ENCODE results near the gene STOM.

The STOM gene

DNA sequence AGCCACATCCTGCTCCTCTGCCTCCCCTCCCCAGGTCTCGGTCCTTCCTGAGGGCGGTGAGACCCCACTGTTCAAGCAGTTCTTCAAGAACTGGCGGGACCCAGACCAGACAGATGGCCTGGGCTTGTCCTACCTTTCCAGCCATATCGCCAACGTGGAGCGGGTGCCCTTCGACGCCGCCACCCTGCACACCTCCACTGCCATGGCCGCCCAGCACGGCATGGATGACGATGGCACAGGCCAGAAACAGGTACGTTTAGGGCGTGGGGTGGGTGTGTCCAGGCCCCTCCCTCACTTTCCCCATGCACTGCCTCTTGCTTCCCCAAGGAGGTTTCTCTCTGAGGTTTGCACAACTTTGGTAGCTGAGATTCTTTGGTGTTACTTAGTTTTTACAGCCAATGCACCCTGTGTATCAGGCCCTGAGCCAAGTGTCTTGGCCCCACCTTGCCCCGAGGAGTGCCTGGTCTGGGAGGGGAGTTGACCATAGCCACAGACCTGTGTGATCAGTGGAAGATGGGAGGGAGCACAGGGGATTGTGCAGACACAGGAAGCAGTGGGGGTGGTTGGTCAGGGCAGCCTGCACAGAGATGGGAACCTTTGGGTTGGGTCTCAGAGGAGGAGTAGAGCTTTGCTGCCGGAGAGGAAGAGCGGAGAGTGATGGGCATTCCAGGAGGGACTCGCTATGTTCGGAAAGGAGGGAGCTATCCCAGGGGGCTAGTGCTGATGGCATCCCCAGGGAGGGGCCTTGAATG is 51.2 kb downstream of the STOM start:
- no peak for DNase-seq

DNA sequence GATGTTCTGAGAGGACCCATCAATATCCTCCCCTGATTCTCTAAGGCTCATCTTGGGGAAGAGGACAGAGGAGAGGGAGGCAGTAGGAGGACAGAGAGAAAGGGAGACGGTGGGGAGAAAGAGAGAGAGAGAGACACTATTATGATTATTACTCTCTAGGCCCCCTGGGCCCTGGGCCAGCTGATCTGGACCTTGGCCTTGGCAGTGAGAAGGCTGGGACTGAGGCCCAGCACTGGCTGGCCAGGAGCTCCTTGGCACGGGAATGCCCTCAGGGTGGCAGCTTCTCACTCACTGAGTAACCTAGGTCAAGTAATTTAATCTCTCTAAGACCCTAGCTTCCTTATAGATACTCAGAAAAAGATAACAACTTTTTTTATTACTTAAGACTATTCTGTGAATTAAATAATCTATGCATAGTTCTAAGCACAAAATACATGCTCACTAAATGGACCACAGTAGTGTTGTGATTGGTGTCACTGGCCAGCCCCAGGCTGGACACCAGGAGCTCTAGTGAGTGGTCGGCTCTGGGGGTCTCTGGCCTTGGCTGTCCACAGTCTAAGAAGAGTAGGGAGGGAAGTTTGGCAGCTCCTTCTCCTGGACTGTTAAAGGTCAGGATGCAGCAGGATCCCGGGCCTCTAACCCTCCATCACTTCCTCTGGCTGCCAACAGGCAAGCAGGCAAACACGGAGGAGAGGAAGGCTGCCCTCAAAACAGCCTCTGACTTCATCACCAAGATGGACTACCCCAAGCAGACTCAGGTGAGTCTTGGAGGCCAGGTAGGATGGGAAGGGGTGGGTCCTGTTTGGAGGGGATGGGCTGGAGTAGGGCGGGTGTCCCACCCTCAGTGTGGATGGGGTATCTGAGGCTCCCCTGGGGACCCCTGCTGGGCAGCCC is 52.1 kb downstream of the STOM start:
- DNase-seq: no peak

DNA sequence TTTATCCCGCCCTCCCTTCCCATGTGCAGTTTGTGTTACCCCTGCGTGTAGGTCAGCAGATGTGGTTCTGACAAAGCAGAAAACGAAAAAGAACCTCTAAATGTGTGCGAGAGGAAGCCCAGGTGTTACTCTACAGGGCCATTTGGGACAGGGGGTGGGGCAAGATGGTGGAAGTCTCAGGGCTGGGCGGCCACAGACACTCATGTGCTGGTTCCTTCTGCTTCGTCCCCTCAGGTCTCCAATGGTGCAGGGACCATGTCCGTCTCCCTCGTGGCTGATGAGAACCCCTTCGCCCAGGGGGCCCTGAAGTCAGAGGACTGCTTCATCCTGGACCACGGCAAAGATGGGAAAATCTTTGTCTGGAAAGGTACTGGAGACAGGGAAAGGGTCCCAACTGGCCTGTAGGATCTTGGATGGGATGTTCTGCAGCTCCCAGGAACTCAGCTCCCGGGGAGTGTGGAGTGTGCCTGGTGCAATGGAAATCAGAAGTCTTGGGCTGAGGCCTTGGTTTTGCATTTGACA is 53.1 kb downstream of the STOM start:
- no peak for DNase-seq

DNA sequence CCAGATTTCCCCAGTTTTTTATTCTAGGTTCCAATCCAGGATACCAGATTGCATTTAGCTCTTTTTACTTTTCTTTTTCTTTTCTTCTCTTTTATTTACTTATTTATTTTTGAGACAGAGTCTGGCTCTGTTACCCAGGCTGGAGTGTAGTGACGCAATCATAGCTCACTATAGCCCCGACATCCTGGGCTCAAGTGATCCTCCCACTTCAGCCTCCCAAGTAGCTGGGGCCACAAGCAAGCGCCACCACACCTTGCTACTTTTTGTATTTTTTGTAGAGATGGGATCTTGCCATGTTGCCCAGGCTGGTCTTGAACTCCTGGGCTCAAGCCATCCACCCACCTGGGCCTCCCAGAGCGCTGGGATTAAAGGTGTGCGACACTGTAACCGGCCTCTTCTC is 53.7 kb downstream of the STOM start:
- no peak for DNase-seq

DNA sequence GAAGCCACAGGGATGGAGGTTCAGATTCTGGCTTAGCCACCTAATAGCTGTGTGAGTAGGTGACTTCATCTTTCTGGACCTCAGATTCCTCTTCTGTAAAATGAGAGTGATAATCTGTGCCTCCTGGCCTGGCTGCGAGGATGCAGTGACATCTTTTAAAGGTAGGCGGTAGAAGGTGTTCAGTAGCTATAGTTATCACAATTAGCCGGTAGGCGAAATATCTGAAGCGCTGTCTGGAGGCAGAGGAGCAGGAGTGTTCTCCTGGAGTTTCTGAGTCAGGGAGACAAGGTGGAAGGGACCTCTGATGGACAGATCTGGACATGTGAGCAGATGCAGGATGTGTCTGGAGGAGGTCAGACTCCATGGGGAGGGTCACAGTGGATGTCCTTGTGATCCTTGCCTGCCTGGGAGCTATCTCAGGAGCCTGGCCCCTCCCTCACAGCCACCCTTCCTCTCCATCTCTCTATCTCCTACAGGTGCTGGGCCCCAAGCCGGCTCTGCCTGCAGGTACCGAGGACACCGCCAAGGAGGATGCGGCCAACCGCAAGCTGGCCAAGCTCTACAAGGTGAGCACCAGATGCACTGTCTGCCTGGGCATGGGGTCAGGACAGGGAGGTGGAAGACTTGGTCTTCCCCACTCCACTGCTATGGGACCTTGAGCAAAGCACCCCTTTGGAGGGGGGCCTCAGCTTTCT is 56.4 kb downstream of the STOM start:
- DNase-seq: no peak

DNA sequence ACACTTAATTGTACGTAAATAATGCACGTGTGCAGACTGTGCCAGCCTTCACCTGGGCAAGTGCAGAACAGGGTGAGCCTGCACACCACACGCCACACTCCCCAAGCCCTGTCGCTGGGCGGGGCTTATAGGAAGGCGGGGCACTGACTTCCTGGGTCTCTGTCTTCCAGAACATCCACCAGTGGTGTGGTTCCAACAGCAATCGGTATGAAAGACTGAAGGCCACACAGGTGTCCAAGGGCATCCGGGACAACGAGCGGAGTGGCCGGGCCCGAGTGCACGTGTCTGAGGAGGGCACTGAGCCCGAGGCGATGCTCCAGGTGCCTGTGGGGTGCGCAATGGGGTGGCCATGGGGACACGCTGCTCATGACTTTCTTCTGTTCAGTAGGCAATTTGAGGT is 57.9 kb downstream of the STOM start:
- no peak for DNase-seq

DNA sequence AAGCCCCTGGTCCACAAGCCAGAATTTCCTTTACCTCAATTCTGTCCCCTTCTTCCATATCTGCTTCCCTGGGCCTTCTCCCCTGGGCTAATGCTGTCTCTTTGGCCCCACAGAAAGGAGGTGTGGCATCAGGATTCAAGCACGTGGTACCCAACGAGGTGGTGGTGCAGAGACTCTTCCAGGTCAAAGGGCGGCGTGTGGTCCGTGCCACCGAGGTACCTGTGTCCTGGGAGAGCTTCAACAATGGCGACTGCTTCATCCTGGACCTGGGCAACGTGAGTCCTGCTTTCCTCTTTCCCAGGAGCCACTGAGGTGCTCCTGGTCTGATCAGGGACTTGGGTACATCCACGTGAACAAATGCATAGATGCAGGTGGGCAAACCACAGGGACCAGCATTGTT is 59.5 kb downstream of the STOM start:
- no peak for DNase-seq

DNA sequence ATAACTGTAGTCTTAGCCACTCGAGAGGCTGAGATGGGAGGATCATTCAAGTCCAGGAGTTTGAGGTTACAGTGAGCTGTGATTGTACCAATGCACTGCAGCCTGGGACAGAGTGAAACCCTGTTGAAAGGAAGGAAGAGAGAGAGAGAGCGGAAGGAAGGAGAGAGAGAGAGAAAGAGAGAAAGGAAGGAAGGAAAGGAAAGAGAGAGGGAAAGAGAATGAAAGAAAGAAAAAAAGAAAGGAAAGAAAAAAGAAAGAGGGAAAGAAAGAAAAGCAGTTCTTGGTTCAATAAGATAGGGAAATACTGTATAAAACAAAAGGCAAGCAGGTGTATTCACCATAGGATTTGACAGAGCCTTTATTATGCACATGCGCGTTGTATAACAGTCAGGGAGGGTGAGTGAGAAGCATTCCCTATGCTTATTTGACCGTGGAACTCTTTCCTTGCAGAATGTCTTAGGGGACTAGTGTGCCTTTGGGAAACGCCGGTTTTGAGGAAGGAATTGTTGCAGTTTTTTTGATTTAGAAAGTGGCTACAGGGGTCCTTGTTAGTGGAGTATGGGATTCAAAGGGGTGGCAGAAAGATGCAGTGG is 60.1 kb downstream of the STOM start:
- no peak for DNase-seq

DNA sequence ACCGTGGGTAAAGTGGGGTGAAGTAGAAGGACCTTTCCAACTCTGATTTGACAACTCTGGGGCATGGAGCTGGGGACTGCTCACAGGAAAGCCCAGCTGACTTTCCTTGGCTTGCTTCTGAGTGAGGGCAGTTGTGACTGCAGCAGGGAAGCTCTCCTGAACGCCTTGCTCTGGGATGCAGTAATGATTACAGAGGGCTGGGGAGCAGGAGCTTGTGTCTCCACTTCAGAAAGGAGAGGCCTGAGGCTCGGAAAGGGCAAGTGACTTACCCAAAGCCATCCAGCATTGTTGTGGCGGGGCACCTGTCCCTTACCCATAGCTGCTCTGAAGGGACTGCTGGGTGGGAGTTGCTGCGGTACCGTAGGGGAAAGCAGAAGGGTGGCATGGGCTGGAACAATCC is 60.9 kb downstream of the STOM start:
- DNase-seq: no peak

DNA sequence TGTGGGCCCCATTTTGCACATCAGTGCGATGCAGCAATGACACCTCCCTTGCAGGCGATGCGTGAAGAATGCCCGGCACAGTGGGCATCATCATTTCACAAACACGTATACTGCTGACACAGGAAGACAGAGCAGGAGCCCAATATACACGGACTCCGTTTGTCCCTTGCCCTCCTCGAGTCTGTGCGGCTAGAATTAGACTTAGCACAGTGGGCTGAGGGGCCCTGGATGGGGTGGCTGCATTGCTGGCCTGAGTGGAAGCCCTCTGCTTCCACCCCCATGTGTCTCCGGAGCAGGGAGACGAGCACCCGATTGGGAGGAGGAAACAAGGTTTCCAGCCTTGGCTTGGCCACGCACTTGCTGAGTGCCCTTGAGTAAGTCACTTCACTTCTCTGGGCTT is 61.3 kb downstream of the STOM start:
- no peak for DNase-seq

DNA sequence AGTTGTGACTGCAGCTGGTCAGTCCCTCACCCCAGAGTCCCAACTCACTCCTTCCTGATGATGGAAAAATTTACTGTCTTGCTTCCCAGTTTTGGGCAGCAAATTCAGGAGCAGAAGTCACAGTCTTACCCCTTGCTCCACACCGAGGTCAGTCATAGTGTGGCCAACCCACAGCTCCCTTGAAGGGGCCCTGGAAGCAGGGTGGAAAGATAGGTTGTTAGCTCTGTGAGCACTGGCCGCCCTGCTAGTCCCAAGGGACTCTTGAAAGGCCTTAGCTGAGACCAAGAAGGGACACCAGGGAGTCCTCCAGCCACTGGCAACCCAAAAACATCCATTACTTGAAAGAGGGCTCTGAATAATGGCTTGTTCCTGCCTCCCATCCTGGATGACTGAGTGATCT is 62.1 kb downstream of the STOM start:
- DNase-seq: no peak

DNA sequence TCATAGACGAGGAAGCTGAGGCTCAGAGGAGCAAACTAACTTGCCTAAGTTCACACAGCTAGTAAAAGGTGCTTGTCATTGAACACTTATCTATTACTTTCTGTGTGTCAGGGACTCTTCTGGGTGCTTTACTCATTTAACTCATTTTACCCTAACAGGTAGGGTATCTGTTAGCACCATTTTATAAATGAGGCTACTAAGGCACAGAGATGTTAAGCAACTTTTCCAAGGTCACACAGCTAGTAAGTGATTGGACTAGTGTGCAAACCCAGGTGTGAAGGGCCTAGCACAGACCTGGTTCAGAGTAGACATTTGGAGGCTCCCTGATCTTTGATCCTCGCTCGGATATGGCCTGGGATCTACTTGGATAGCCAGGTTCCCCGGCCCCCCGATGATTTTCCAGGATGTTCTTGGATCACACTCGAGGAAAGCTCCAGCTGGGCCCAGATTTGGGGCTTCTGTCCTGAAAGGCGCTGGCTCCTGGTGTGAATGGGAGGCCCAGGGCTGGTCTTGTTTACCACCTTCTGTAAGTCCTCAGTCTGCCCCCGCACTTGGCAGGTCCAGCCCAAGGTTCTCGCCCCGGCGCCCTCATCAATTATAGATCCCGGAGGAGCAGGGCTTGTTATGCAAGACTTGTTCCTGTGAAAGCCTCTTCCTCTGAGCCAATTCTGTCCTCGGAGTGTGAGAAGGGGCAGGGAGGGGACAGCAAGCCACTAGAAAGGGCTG is 64.6 kb downstream of the STOM start:
- DNase-seq: no peak

DNA sequence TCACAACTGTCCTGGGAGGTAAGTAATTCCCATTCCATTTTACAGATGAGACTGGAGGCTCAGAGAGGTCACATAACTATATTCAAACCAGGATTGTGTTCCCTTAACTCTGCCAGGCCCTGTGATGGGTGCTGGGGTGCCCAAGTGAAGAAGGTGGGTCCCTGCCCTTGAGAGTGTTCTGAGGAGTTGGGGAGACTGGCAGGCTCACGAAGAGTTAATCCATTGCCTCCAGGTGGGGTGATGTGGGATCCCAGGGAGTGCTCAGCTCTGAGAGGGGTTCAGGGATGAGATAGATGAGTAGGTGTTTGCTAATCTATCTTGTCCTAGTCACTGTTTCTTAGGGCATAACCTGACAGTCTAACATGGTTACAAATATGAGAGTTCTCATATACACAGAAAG is 65.3 kb downstream of the STOM start:
- no peak for DNase-seq

DNA sequence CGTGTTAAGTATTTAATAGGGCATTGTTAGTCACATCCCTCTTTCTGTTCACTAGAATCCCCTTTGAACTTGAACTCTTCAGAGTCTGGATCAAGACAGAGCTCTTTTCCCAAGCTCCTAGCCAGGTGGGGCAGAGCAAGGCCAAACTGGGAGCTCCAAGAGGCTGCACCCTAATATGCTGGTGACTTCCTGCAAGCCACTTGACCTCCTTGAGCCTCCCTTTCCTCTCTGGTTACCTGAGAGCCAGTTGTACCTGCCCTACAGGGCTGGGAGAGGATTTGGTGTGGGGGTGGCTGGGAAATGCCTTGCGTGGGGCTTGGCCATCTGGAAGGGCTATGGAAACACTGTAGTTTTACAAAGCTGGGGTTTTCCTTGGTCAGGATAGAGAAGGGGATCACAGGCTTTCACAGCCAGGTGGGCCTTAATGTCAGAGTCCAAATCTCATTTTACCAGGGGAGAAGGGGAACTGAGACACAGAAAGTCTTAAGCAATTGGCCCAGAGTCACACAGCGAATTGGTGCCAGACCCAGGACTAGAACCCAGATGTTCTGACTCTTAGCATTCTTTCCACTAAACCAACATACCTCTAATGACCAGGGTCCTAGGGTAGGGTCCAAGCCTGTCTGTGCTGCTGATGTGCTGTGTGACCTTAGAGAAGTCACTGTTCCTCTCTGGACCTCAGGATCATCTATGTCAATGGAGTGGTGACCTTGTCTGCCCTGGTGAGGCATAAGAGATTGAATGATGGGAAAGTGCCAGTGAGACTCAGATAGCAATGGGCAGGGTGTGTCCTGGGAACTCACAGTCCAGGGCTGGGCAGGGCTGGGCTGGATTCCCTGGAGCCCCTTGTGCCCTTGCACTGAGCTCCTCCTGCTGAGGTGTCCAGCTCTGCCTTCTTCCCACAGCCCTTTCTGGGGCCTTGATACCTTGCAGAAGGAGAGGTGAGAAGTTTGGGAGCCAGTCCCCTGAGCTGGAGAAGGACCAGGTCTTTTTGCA is 66.3 kb downstream of the STOM start:
- no peak for DNase-seq

DNA sequence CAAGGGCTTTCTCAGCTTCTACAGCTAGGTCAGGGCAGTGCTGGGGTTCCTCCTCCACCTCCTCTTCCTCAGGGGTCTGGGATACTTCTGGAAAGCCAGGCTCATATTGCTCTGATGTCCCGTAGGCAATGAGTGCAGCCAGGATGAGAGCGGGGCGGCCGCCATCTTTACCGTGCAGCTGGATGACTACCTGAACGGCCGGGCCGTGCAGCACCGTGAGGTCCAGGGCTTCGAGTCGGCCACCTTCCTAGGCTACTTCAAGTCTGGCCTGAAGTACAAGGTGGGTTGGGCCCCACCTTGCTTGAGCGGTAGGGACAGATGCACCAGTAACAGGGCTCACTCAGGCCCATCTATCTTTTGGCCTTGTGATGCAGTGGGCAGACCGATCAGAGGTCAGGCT is 67.3 kb downstream of the STOM start:
- DNase-seq: no peak

DNA sequence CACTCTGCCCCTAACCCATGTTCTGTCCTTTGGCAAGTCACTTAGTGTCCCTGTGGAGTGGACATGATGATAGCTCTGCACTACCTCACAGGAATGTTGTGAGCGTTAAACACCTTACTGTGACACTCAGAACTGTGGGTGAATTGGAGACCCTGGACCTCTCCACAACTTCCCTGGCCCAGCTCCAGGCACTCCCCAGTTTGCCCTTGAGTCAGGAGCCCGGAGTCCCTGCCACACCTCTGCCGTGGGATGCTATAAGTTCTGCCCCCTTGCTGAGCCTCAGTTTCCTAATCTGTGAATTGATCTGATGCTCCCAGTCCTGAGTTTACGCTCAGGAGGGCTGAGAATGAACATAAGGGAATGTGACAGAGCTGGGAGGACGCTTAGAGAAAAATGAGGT is 67.7 kb downstream of the STOM start:
- no peak for DNase-seq

DNA sequence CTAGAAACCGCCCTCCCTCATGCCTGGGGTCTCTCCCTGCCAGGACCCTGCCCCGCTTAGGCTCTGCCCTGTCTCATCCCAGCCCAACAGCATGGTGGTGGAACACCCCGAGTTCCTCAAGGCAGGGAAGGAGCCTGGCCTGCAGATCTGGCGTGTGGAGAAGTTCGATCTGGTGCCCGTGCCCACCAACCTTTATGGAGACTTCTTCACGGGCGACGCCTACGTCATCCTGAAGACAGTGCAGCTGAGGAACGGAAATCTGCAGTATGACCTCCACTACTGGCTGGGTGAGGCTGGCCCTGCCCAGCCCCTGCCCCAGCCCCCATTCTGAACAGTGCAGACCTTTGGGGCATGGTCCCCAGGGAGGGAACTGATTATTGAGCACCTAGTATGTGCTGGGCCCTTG is 68.2 kb downstream of the STOM start:
- DNase-seq: no peak

DNA sequence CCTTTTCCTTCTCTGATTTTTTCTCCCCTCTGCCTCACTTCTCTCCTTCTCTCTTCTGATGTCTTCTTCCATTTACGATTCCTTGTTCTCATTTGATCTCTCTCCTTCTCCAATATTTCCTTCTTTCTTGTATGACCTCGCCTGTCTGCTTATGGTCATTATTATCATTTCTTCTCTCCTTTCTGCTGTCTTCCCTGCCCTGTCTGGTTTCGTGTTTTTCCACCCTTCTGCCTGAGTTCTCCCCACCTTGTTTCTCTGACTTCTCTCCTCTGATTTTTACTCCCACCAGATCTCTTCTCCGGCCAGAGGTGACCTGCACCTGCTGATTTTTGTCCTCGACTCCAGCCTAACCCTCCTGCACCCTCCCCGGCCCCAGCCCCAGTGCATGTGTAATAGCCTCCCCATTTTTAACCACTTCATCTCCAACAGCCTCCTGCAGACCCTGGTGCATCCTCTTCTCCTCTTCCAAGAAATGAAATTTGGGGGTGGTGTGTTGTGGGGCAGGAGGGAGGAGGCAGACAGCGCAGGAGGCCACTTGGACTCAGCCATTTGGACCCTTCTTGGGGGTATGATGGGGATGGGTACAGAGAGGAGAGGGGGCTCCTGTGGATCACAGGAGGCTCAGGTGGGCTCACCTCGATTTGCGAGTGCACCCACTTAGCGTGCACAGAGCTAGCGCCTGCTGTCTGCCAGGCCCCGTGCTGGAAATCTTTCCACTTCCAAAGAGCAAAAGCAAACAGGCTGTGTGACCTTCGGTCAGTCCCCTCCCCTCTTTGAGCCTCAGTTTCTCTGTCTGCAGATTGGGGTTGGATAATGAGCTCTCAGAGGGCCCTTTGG is 69.5 kb downstream of the STOM start:
- DNase-seq: no peak

DNA sequence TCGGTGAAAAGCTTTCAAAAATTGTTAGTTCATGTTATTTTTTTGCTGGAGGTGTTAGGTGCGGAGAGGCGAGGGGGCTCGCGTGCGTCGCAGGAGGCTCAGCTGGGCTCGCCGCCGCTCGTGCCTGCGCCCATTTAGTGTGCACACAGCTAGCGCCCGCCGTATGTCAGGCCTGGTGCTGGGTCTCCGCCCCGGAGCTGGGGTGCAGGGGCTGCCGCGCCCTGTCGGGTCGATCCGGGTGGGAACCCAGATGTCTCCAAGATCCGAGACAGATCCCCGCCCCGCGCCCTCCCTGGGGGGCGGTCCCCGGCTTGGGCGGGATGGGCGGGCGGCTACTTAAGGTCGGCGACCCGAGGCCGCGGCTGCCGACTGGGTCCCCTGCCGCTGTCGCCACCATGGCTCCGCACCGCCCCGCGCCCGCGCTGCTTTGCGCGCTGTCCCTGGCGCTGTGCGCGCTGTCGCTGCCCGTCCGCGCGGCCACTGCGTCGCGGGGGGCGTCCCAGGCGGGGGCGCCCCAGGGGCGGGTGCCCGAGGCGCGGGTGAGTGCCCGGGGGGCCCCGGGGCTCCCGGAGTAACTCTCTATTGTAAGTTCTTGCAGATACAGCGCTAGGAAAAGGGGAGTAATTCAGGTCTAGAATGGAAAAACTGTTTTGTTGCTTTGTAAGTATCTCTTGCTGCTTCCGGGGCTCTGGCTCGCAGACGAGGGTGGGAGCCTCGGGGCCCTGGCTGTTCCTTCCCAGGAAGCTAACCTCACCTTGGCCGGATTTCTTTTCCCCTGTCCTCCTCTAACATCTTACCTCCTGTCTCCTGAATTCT is 70.4 kb downstream of the STOM start:
- peak in 2 of 3 experiments; percentile 45 to 61 for DNase-seq

Measured in NCI-H1417 (cell line).